Measurements from ENCODE around the gene SERPINI1.
"Not testable (repeated sequence)": the region's sequence is repeated elsewhere in the genome, so short reads cannot be mapped to it uniquely, and the experiment has no call there.

Gene SERPINI1

GRCh38 chr3:167785790-167786189 is 50.3 kb downstream of the SERPINI1 start:
- no peak overlapping the region for H3K4me3 ChIP-seq (ENCODE audit: low read depth, low read length)

GRCh38 chr3:167787440-167787839 is 51.9 kb downstream of the SERPINI1 start:
- H3K4me3 ChIP-seq (ENCODE audit: low read depth, low read length) = no peak overlapping the region

GRCh38 chr3:167798443-167798842 is 62.9 kb downstream of the SERPINI1 start:
- H3K4me3 ChIP-seq (ENCODE audit: low read depth, low read length) = no peak overlapping the region

- no peak overlapping the region for H3K4me3 ChIP-seq (ENCODE audit: low read depth, low read length)
These were observed 73.4 kb downstream of the SERPINI1 start for GRCh38 chr3:167808910-167809309.

GRCh38 chr3:167810236-167810635 is 74.7 kb downstream of the SERPINI1 start:
- H3K4me3 ChIP-seq (ENCODE audit: low read depth, low read length) = no peak overlapping the region

GRCh38 chr3:167811031-167811430 is 75.5 kb downstream of the SERPINI1 start:
- H3K4me3 ChIP-seq (ENCODE audit: low read depth, low read length) = no peak overlapping the region

GRCh38 chr3:167813169-167814123 is 77.9 kb downstream of the SERPINI1 start:
- H3K4me3 ChIP-seq (ENCODE audit: low read depth, low read length) = no peak overlapping the region

GRCh38 chr3:167814441-167814951 is 79.0 kb downstream of the SERPINI1 start:
- no peak overlapping the region for H3K4me3 ChIP-seq (ENCODE audit: low read depth, low read length)

GRCh38 chr3:167816953-167817352 is 81.4 kb downstream of the SERPINI1 start:
- no peak overlapping the region for H3K4me3 ChIP-seq (ENCODE audit: low read depth, low read length)

- H3K4me3 ChIP-seq (ENCODE audit: low read depth, low read length) = no peak overlapping the region
These were observed 84.8 kb downstream of the SERPINI1 start for GRCh38 chr3:167820102-167820865.

- no peak overlapping the region for H3K4me3 ChIP-seq (ENCODE audit: low read depth, low read length)
These were observed 85.8 kb downstream of the SERPINI1 start for GRCh38 chr3:167821248-167821805.

GRCh38 chr3:167823738-167824137 is 88.2 kb downstream of the SERPINI1 start:
- no peak overlapping the region for H3K4me3 ChIP-seq (ENCODE audit: low read depth, low read length)

GRCh38 chr3:167827588-167827987 is 92.1 kb downstream of the SERPINI1 start:
- H3K4me3 ChIP-seq (ENCODE audit: low read depth, low read length) = not testable (repeated sequence)

GRCh38 chr3:167829071-167829470 is 93.5 kb downstream of the SERPINI1 start:
- H3K4me3 ChIP-seq (ENCODE audit: low read depth, low read length) = no peak overlapping the region

- no peak overlapping the region for H3K4me3 ChIP-seq (ENCODE audit: low read depth, low read length)
These were observed 94.5 kb downstream of the SERPINI1 start for GRCh38 chr3:167830007-167830406.

- H3K4me3 ChIP-seq (ENCODE audit: low read depth, low read length) = no peak overlapping the region
These were observed 99.8 kb downstream of the SERPINI1 start for GRCh38 chr3:167835359-167835758.

- H3K4me3 ChIP-seq (ENCODE audit: low read depth, low read length) = no peak overlapping the region
These were observed 100.4 kb downstream of the SERPINI1 start for GRCh38 chr3:167835953-167836352.

- H3K4me3 ChIP-seq (ENCODE audit: low read depth, low read length) = no peak overlapping the region
These were observed 101.9 kb downstream of the SERPINI1 start for GRCh38 chr3:167837466-167837865.

GRCh38 chr3:167839460-167840134 is 104.1 kb downstream of the SERPINI1 start:
- no peak overlapping the region for H3K4me3 ChIP-seq (ENCODE audit: low read depth, low read length)

GRCh38 chr3:167840247-167840646 is 104.7 kb downstream of the SERPINI1 start:
- no peak overlapping the region for H3K4me3 ChIP-seq (ENCODE audit: low read depth, low read length)

- no peak overlapping the region for H3K4me3 ChIP-seq (ENCODE audit: low read depth, low read length)
These were observed 108.0 kb downstream of the SERPINI1 start for GRCh38 chr3:167843481-167843880.
